Endometrial microvascular endothelial cells (primary cell): Measurements from ENCODE around the gene FOXN1. TPM values are rescaled to one million over a fixed set of nuclear protein-coding genes. Genes with fewer than 3 reads are reported as not detected.

ENCODE experiments used
- in situ Hi-C: cut with HindIII; loops from 2 replicates; pipeline ENCODE4 v1.10.0; 2017; ENCODE audit warnings: low sequenced_read_pairs, low pct_unique_long_range_greater_than_20kb; ENCODE audit errors: inconsistent ontology term
- total RNA-seq: library from RNA; depleted of rRNA; stranded (reverse); fragments of >200 nt; gene quantifications from one replicate; pipeline ENCODE4 v1.2.3, GENCODE V29; 2015; ENCODE audit errors: inconsistent ontology term

The FOXN1 gene
- total RNA-seq, 1 donor from 2014 or later, result not detected

DNA sequence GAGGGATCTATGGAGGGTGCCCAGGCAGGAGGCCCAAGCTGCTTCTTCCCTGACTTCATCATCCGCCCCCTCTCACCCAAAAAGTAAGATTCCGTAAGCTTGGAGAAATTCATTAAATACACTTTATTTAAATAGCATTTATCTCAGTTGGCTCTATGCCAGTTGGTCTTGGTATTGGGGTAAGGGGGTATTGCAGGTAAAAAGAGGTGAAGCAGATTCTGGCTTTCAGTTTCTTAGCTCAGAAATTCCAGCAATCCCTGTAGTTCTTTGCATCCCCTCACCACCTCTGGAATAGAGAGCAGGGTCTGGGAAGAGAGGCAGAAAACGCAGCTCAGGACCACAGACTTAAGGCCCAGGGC, 71.3 kb downstream of the FOXN1 start:
- in situ Hi-C loops, result no loop called here

DNA sequence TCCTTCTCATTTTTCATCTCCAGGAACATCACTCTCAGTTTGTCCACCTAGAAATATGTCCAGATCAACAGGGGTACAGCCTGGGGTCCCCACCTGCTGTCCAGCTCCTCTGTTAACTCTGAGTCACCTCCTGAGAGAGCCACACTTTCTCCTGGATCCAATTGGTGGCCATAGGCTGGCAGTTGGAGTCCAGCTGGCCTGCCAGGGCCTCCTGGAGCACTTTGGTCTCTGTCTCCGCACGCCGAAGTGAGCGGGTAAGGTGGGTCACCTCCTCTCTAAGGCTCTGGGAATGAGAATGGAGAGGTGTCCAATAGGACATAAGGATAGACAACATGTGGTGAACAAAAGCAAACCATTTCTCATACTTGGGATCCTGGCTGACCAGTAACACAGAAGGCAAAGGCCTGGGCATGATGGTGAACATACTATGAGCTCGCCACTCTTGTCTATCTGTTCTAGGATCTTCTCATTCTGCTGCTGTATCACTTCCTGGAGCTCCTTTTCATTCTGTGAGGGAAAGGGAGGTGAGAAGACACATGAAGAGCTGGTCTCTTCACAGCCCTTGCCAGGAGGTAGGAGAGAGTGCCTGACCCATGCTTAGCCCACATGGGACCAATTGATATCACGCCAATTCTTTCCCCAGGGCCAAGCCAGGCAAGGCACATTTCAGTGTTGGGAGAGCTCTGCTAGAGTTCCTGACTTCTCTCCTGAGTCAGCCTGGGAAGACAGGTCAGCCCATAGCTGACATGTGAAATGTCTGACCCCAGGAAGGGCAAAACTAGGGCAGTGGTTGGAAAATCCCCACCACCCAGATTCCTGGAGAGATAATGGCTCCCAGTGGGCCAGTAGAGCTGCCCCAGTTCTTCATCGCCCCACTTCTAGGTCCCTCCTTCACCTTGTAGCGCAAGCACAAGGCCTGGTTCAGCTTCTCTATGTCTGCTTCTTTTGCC, 72.4 kb downstream of the FOXN1 start:
- in situ Hi-C loops, result no loop called here

- in situ Hi-C loops, result no loop called here
Observed at GRCh38 chr17:28579526-28579925, 73.4 kb downstream of the FOXN1 start.

- in situ Hi-C loops, result no loop called here
Observed at GRCh38 chr17:28580959-28581358, 74.8 kb downstream of the FOXN1 start.

DNA sequence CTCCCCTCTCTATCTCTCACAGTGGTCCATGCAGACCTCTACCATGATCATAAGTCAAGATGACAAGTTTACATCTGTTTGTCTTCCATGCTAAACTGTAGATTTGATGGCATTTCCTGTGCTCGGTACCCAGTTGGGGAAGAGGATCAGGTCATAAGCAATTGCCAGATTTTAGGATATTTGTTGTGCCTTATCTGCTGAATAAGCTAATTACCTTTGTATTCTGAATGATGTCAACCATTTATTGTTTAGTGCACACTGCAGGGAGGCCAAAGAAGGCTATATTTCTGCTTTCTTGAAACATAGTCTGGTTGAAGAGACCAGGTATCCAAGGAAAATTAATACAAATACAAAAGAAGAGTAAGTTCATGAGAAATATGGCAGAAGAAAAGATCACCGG, 76.4 kb downstream of the FOXN1 start:
- in situ Hi-C loops, result no loop called here

DNA sequence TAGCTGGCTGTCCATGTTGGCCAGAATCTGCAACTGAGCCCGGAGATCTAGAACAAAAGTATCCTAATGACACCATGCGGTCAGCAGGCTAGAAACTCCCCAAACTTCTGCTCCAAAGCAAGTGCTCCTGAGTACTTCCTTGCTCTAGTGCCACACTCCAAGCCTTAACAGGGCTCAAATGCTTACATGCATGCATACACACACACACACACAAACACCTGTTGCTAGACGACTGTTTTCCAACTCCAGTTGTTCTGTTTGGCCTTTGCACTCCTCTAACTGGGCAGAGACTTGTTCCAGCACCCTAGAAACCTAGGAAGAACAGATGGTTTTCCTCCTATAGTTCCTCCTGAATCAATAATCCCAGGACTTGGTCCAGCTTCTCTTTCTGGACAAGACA, 78.3 kb downstream of the FOXN1 start:
- in situ Hi-C loops, result no loop called here

DNA sequence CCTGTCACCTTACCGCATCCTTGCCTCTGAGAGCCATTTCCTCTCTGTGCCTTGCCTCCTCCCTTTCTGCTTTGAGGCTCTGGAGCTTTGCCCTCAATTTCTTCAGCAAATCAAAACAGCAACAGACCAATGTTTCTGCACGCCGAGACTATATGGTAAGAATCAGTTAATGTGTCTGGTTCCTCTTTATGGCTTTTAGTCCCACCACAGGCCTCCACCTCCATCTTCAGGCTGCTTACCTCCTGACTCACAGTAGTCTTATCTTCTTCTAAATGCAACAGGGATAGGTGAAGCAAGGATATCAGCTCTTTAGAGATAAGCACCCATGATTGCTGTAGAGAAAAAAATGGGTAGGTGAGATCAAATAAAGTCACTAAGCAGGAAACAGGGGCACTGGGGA, 79.7 kb downstream of the FOXN1 start:
- in situ Hi-C loops, result no loop called here

Other genes starting within 250 kb of the FOXN1 start
- gene TMEM97, start 187.1 kb upstream of the FOXN1 start, total RNA-seq, result 16.3 TPM
- 31.0 TPM for gene IFT20, start 170.9 kb upstream of the FOXN1 start, total RNA-seq
- 65.8 TPM for gene TNFAIP1, start 170.6 kb upstream of the FOXN1 start, total RNA-seq
- 144 TPM for gene POLDIP2, start 148.8 kb upstream of the FOXN1 start, total RNA-seq
- gene SEBOX, start 141.1 kb upstream of the FOXN1 start, total RNA-seq, result not detected
- not detected for gene VTN, start 136.0 kb upstream of the FOXN1 start, total RNA-seq
- 2.4 TPM for gene SARM1, start 134.7 kb upstream of the FOXN1 start, total RNA-seq
- gene SLC46A1, start 100.1 kb upstream of the FOXN1 start, total RNA-seq, result 31.9 TPM
- not detected for gene SLC13A2, start 32.7 kb upstream of the FOXN1 start, total RNA-seq
- 28.7 TPM for gene UNC119, start 46.3 kb downstream of the FOXN1 start, total RNA-seq
- 69.2 TPM for gene PIGS, start 65.2 kb downstream of the FOXN1 start, total RNA-seq
- 8.9 TPM for gene ALDOC, start 70.5 kb downstream of the FOXN1 start, total RNA-seq
- 63.3 TPM for gene SPAG5, start 92.7 kb downstream of the FOXN1 start, total RNA-seq
- gene RSKR, start 107.8 kb downstream of the FOXN1 start, total RNA-seq, result 1.5 TPM
- 148 TPM for gene BLTP2, start 138.8 kb downstream of the FOXN1 start, total RNA-seq
- gene SDF2, start 155.6 kb downstream of the FOXN1 start, total RNA-seq, result 60.8 TPM
- gene SUPT6H, start 155.9 kb downstream of the FOXN1 start, total RNA-seq, result 38.7 TPM
- not detected for gene PROCA1, start 205.5 kb downstream of the FOXN1 start, total RNA-seq
- gene RAB34, start 211.5 kb downstream of the FOXN1 start, total RNA-seq, result 31.1 TPM
- 308 TPM for gene RPL23A, start 213.6 kb downstream of the FOXN1 start, total RNA-seq
- 7.7 TPM for gene TLCD1, start 219.9 kb downstream of the FOXN1 start, total RNA-seq
- gene NEK8, start 222.4 kb downstream of the FOXN1 start, total RNA-seq, result 1.0 TPM
- gene TRAF4, start 237.7 kb downstream of the FOXN1 start, total RNA-seq, result 14.3 TPM